H1 (cell line): ENCODE data around the gene CCL28. TPM values are rescaled to one million over a fixed set of nuclear protein-coding genes. Genes with fewer than 3 reads are reported as not detected.

Experiments
- CTCF ChIA-PET: fragments of 300-600 bp; sonication (Branson Sonifier 250); formaldehyde crosslinking; loops from one replicate; lab custom pipeline; 2021; ENCODE audit not compliant: partially characterized antibody; lab: Charles Lee
- POLR2A ChIA-PET: fragments of 300-600 bp; sonication (Branson Sonifier 250); formaldehyde crosslinking; loops from one replicate; lab custom pipeline; 2021; ENCODE audit warnings: inconsistent platforms; ENCODE audit not compliant: partially characterized antibody; lab: Charles Lee
- DNase-seq, 2 experiments: peaks; one replicate each; pipeline versions ENCODE4 v3.0.0 to v3.0.0-alpha.2; 2010 to 2022; ENCODE audit warnings: low spot score in 2 of 2, low read depth in 1 of 2, mixed read lengths in 1 of 2
- FAIRE-seq: peaks from 2 replicates; lab custom pipeline; 2011; peaks lifted over from hg19 to GRCh38; lab: Jason Lieb, UNC
- H2AFZ ChIP-seq: 2 replicates; pipeline ENCODE4 v1.8.1; 2012; ENCODE audit warnings: low read length, inconsistent platforms
- H2AK5ac ChIP-seq: 2 replicates; pipeline ENCODE4 v1.6.1; 2013; ENCODE audit warnings: low read depth, low read length
- H2BK120ac ChIP-seq: replicated peaks from 2 replicates; pipeline ENCODE3; 2013; ENCODE audit warnings: low read depth, low read length, inconsistent platforms
- H2BK12ac ChIP-seq: 2 replicates; pipeline ENCODE4 v1.6.1; 2013; ENCODE audit warnings: low read depth, low read length
- H2BK15ac ChIP-seq: 2 replicates; pipeline ENCODE4 v1.6.1; 2013; ENCODE audit warnings: low read length
- H2BK20ac ChIP-seq: 2 replicates; pipeline ENCODE4 v1.6.1; 2013; ENCODE audit warnings: low read length
- H2BK5ac ChIP-seq: 2 replicates; pipeline ENCODE4 v1.6.1; 2013; ENCODE audit warnings: low read depth, low read length
- H3K14ac ChIP-seq: 2 replicates; pipeline ENCODE4 v1.6.1; 2013; ENCODE audit warnings: inconsistent platforms; ENCODE audit not compliant: insufficient read length
- H3K18ac ChIP-seq: 2 replicates; pipeline ENCODE4 v1.6.1; 2013; ENCODE audit warnings: low read length; ENCODE audit errors: extremely low read depth
- H3K23ac ChIP-seq: 2 replicates; pipeline ENCODE4 v1.6.1; 2013; ENCODE audit warnings: inconsistent platforms; ENCODE audit not compliant: insufficient read length
- H3K23me2 ChIP-seq: 2 replicates; pipeline ENCODE4 v1.6.1; 2013; ENCODE audit warnings: low read depth, low read length
- H3K27ac ChIP-seq: 2 replicates; pipeline ENCODE4 v1.6.1; 2011; ENCODE audit warnings: low read depth, low read length, inconsistent platforms
- H3K27me3 ChIP-seq, 4 experiments: replicated peaks in 1 of 4; 1 replicate in 1 of 4; 2 replicates in 3 of 4; pipeline versions ENCODE4 v1.6.1 to v1.8.1; 2011 to 2013; ENCODE audit warnings: low read length in 3 of 4, mild to moderate bottlenecking in 3 of 4, inconsistent platforms in 2 of 4, mixed read lengths in 2 of 4, moderate library complexity in 1 of 4; ENCODE audit not compliant: control insufficient read depth in 3 of 4, insufficient read depth in 3 of 4; ENCODE audit errors: extremely low read depth in 1 of 4
- H3K36me3 ChIP-seq, 4 experiments: 2 replicates each; pipeline versions ENCODE4 v1.6.1 to v1.8.1; 2011 to 2013; ENCODE audit warnings: mild to moderate bottlenecking in 4 of 4, low read length in 3 of 4, moderate library complexity in 2 of 4, control low read depth in 1 of 4, inconsistent platforms in 1 of 4; ENCODE audit not compliant: insufficient read depth in 4 of 4, control insufficient read depth in 2 of 4
- H3K4ac ChIP-seq: replicated peaks from 2 replicates; pipeline ENCODE3; 2013; ENCODE audit warnings: low read length, low read depth, mixed read lengths, inconsistent platforms; ENCODE audit not compliant: insufficient read length
- H3K4me1 ChIP-seq, 4 experiments: replicated peaks in 1 of 4; 1 replicate in 1 of 4; 2 replicates in 3 of 4; pipeline versions ENCODE4 v1.6.1 to v1.8.1; 2011 to 2013; ENCODE audit warnings: low read length in 3 of 4, inconsistent platforms in 2 of 4, mixed read lengths in 1 of 4; ENCODE audit not compliant: insufficient read depth in 4 of 4, control insufficient read depth in 3 of 4
- H3K4me2 ChIP-seq, 2 experiments: 2 replicates each; pipeline versions ENCODE4 v1.6.1 to v1.8.1; 2011 to 2013; ENCODE audit warnings: low read depth in 2 of 2, low read length in 2 of 2, control low read depth in 1 of 2, inconsistent platforms in 1 of 2, mild to moderate bottlenecking in 1 of 2; ENCODE audit not compliant: insufficient read depth in 1 of 2
- H3K4me3 ChIP-seq, 4 experiments: fragments of 200-600, 300-600 bp in 1 of 4; sonication (generic), shearing (Covaris generic), sonication (Bioruptor Twin) in 1 of 4; 2 replicates each; pipeline versions ENCODE4 v1.5.1 to v1.8.1; 2011 to 2016; ENCODE audit warnings: low read length in 4 of 4, low read depth in 3 of 4, control low read depth in 2 of 4, inconsistent platforms in 2 of 4, mild to moderate bottlenecking in 2 of 4, mixed read lengths in 1 of 4, moderate library complexity in 1 of 4; ENCODE audit not compliant: insufficient read depth in 2 of 4; ENCODE audit errors: extremely low read depth in 1 of 4
- H3K56ac ChIP-seq: replicated peaks from 2 replicates; pipeline ENCODE3; 2013; ENCODE audit warnings: low read depth, mild to moderate bottlenecking, mixed read lengths, low read length, inconsistent platforms; ENCODE audit not compliant: insufficient read length
- H3K79me1 ChIP-seq: 2 replicates; pipeline ENCODE4 v1.6.1; 2013; ENCODE audit warnings: low read depth, low read length, control low read depth
- H3K79me2 ChIP-seq, 2 experiments: 2 replicates each; pipeline versions ENCODE4 v1.6.1 to v1.8.1; 2012 to 2013; ENCODE audit warnings: low read length in 2 of 2, mild to moderate bottlenecking in 2 of 2, inconsistent platforms in 1 of 2; ENCODE audit not compliant: insufficient read depth in 2 of 2, control insufficient read depth in 1 of 2
- H3K9ac ChIP-seq, 4 experiments: replicated peaks in 1 of 4; 1 replicate in 1 of 4; 2 replicates in 3 of 4; pipeline versions ENCODE4 v1.6.1 to v1.8.1; 2011 to 2013; ENCODE audit warnings: low read depth in 3 of 4, low read length in 3 of 4, control low read depth in 2 of 4, mild to moderate bottlenecking in 2 of 4, moderate library complexity in 2 of 4, inconsistent platforms in 1 of 4; ENCODE audit errors: extremely low read depth in 1 of 4
- H3K9me3 ChIP-seq, 2 experiments: 2 replicates each; pipeline versions ENCODE4 v1.6.1 to v1.8.1; 2012 to 2013; ENCODE audit warnings: mild to moderate bottlenecking in 2 of 2, moderate library complexity in 2 of 2, control low read depth in 1 of 2, inconsistent platforms in 1 of 2, low read depth in 1 of 2, low read length in 1 of 2, mixed read lengths in 1 of 2; ENCODE audit not compliant: insufficient read depth in 2 of 2
- H4K20me1 ChIP-seq, 2 experiments: replicated peaks in 1 of 2; 2 replicates each; pipeline versions ENCODE3 to v1.8.1; 2011 to 2013; ENCODE audit warnings: inconsistent platforms in 2 of 2, low read length in 2 of 2, mild to moderate bottlenecking in 1 of 2; ENCODE audit not compliant: insufficient read depth in 2 of 2, control insufficient read depth in 1 of 2
- H4K5ac ChIP-seq: 2 replicates; pipeline ENCODE4 v1.6.1; 2013; ENCODE audit warnings: low read length, low read depth, mixed read lengths, inconsistent platforms; ENCODE audit not compliant: insufficient read length
- H4K8ac ChIP-seq: 2 replicates; pipeline ENCODE4 v1.8.0; 2013; ENCODE audit warnings: mild to moderate bottlenecking, moderate library complexity, low read length, inconsistent platforms; ENCODE audit not compliant: insufficient read depth; ENCODE audit errors: extremely low read depth
- H4K91ac ChIP-seq: replicated peaks from 2 replicates; pipeline ENCODE3; 2013; ENCODE audit warnings: low read length, mixed read lengths, inconsistent platforms; ENCODE audit not compliant: insufficient read length
- CTBP2 ChIP-seq: IDR thresholded peaks from 2 replicates; pipeline ENCODE4 v1.7.0; 2011; ENCODE audit warnings: borderline replicate concordance, mild to moderate bottlenecking, moderate library complexity, mixed read lengths, low read length; ENCODE audit not compliant: insufficient read depth, insufficient read length
- HDAC2 ChIP-seq, 2 experiments: fragments of 300-600 bp in 1 of 2; sonication (generic) in 1 of 2; IDR thresholded peaks; 2 replicates each; pipeline ENCODE4 v1.6.1; 2011 to 2012; ENCODE audit warnings: low read depth in 2 of 2, low read length in 2 of 2, mild to moderate bottlenecking in 2 of 2, moderate library complexity in 2 of 2, borderline replicate concordance in 1 of 2, inconsistent platforms in 1 of 2
- MAFK ChIP-seq: IDR thresholded peaks from 2 replicates; pipeline ENCODE4 v1.6.1; 2012; ENCODE audit warnings: low read depth, mild to moderate bottlenecking, improper control_type of control experiment, low read length
- POLR2A ChIP-seq, 2 experiments: IDR thresholded peaks; 1 replicate in 1 of 2; 2 replicates in 1 of 2; pipeline ENCODE4 v1.6.1; 2011; ENCODE audit warnings: low read depth in 2 of 2, low read length in 2 of 2, mild to moderate bottlenecking in 2 of 2; ENCODE audit errors: control extremely low read depth in 1 of 2
- SIN3A ChIP-seq, 2 experiments: IDR thresholded peaks in 1 of 2; conservative IDR thresholded peaks in 1 of 2; 2 replicates each; pipeline ENCODE4 v1.6.1; 2011 to 2012; ENCODE audit warnings: low read length in 2 of 2, improper control_type of control experiment in 1 of 2, low read depth in 1 of 2, mild to moderate bottlenecking in 1 of 2
- SP1 ChIP-seq: IDR thresholded peaks from 2 replicates; pipeline ENCODE4 v1.6.1; 2011; ENCODE audit warnings: low read depth, low read length
- TAF7 ChIP-seq: optimal IDR thresholded peaks from 2 replicates; pipeline ENCODE3; 2011; ENCODE audit warnings: low read depth, mild to moderate bottlenecking, inconsistent platforms, low read length, moderate library complexity, borderline replicate concordance
- YY1 ChIP-seq: IDR thresholded peaks from 2 replicates; pipeline ENCODE4 v1.6.1; 2011; ENCODE audit warnings: low read depth, mild to moderate bottlenecking, low read length
- WGBS, 2 experiments: shearing (Covaris generic) in 1 of 2; methylation state at CpG; one replicate each; pipeline versions ENCODE4 v1.1.6 to v1.1.7; 2013 to 2015; ENCODE audit warnings: low lambda C conversion rate in 2 of 2, mixed read lengths in 2 of 2, inconsistent platforms in 1 of 2, low coverage in 1 of 2, missing lambda C conversion rate in 1 of 2; ENCODE audit not compliant: insufficient replicate concordance in 2 of 2, insufficient coverage in 1 of 2, insufficient read length in 1 of 2; ENCODE audit errors: extremely low coverage in 1 of 2, missing lambda C conversion rate in 1 of 2; 5-methylcytosine and 5-hydroxymethylcytosine counted together
- polyA plus RNA-seq, 7 experiments: library from polyadenylated mRNA; depleted of rRNA in 3 of 7; stranded (reverse) in 5 of 7; unstranded in 2 of 7; fragments of >200 nt in 5 of 7; fragments of 200-250 nt in 2 of 7; gene quantifications; 1 replicate in 5 of 7; 2 replicates in 1 of 7; 4 replicates in 1 of 7; pipeline versions ENCODE4 v1.2.1 to v1.2.3, GENCODE V29; 2011 to 2013; ENCODE audit warnings: missing spikeins in 2 of 7, mixed read lengths in 2 of 7
- total RNA-seq: library from RNA; stranded (reverse); fragmentation: NEBNext Ultra II Directional; extraction: Animal tissue kit (Norgen Biotek cat#: 25700); gene quantifications from 2 replicates; pipeline ENCODE4 v1.2.1, GENCODE V29; 2021
- TF ChIP-seq, protein P1 (sequence below): IDR thresholded peaks from 2 replicates; pipeline ENCODE4 v1.6.1; 2012; ENCODE audit warnings: inconsistent platforms
- TF ChIP-seq, protein P2 (sequence below): IDR thresholded peaks from 2 replicates; pipeline ENCODE4 v1.6.1; 2011; ENCODE audit warnings: low read length, improper control_type of control experiment

The CCL28 gene
- total and polyA plus RNA-seq, 2 of the 8 experiments (the other 6 are each of a cell fraction or from before 2014, with no cell fraction given): 0.95 TPM; not detected in 1

DNA sequence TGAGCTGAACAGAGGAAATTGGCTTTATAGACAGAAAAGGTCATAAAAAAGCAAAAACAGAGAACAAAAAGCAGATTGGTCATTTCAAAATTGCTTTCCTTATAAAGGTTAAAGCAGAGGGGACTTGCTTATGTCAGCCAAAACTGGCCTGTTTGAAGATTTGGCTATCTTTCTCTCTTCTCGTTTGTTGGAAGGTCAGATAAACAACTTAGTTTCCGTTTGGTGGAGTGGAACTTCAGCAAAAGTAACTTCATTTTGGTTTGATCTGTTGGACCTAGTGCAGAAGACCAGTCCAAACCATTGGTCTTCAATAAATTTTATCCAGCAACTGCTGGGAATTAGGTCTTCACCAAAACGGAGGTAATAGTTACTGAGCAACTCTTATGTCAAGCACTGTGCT lies 53.9 kb downstream of the CCL28 start:
- H3K14ac ChIP-seq: no peak overlapping the region
- no peak for FAIRE-seq

More for the DNA sequence above, 53.9 kb downstream of the CCL28 start:
- H3K9ac ChIP-seq: no peak overlapping the region
- H3K79me2 ChIP-seq: no peaks in the 10 kb centered on the region
- 64% methylated on average over 3 of the region's 3 CpGs; no CpG with 5 or more reads in 1 of the 2 experiments for WGBS, 2 experiments
- no peak overlapping the region for H3K4ac ChIP-seq
- H2BK15ac ChIP-seq: no peak overlapping the region
- no peak overlapping the region for H3K4me3 ChIP-seq
- ChIA-PET POLR2A (interaction anchor here (1.2 kb wide), 1 partner anchor 9 kb away, joined by 4 read pairs; no protein-coding TSS in a partner anchor), CTCF (no interaction called here)
- H2BK20ac ChIP-seq: no peak overlapping the region
- H3K27me3 ChIP-seq: no peaks in the 10 kb centered on the region
- H4K8ac ChIP-seq: no peak overlapping the region
- no peaks in the 10 kb centered on the region for H3K23me2 ChIP-seq
- H3K4me1 ChIP-seq: no peaks in the 10 kb centered on the region
- no peak overlapping the region for H4K91ac ChIP-seq
- no peak overlapping the region for H4K5ac ChIP-seq
- 0 out of 4 replicates have a peak, but pooled peaks cover 9 to 12% of the 10 kb centered on the region in 2 experiments for H3K9me3 ChIP-seq
- TF ChIP-seq TAF7 (no peak), YY1 (no peak), MAFK (no peak), SP1 (no peak), HDAC2 (IDR thresholded peaks at IDR 0.05; ENCODE audit: borderline replicate concordance in 1 of 2, low read depth in 2 of 2, low read length in 2 of 2) (no peak), POLR2A (IDR thresholded peaks at IDR 0.05; ENCODE audit: control extremely low read depth in 1 of 2, low read depth in 2 of 2, low read length in 2 of 2) (no peak), SIN3A (conservative IDR thresholded peaks at IDR 0.05 in 1 of 2, IDR thresholded peaks at IDR 0.05 in 1 of 2; ENCODE audit: low read depth in 1 of 2, low read length in 2 of 2) (no peak), CTBP2 (no peak)
- TF ChIP-seq, protein P1, sequence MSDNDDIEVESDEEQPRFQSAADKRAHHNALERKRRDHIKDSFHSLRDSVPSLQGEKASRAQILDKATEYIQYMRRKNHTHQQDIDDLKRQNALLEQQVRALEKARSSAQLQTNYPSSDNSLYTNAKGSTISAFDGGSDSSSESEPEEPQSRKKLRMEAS: no peak
- TF ChIP-seq, protein P2, sequence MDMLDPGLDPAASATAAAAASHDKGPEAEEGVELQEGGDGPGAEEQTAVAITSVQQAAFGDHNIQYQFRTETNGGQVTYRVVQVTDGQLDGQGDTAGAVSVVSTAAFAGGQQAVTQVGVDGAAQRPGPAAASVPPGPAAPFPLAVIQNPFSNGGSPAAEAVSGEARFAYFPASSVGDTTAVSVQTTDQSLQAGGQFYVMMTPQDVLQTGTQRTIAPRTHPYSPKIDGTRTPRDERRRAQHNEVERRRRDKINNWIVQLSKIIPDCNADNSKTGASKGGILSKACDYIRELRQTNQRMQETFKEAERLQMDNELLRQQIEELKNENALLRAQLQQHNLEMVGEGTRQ: no peak
- H2AFZ ChIP-seq: no peak overlapping the region
- H2BK12ac ChIP-seq: no peak overlapping the region
- no peak overlapping the region for H2BK120ac ChIP-seq
- no peak overlapping the region for H3K27ac ChIP-seq
- DNase-seq: no peak
- H3K36me3 ChIP-seq: no peaks in the 10 kb centered on the region
- H3K79me1 ChIP-seq: no peaks in the 10 kb centered on the region
- no peak overlapping the region for H2AK5ac ChIP-seq
- no peaks in the 10 kb centered on the region for H4K20me1 ChIP-seq
- no peak overlapping the region for H2BK5ac ChIP-seq
- no peak overlapping the region for H3K56ac ChIP-seq
- no peak overlapping the region for H3K18ac ChIP-seq
- H3K23ac ChIP-seq: no peak overlapping the region
- H3K4me2 ChIP-seq: no peak overlapping the region
